HFFc6 (cell line): ENCODE measurements around the gene CIZ1. TPM values are rescaled to one million over a fixed set of nuclear protein-coding genes. Genes with fewer than 3 reads are reported as not detected.

Experiments used
- DNase-seq: peaks from one replicate; pipeline ENCODE4 v3.0.0-alpha.2; 2018
- H3K27ac Mint-ChIP-seq: 2 replicates; pipeline ENCODE4 v1.8.0; 2020; ENCODE audit warnings: mild to moderate bottlenecking, mixed read lengths
- H3K27me3 Mint-ChIP-seq: 2 replicates; pipeline ENCODE4 v1.8.0; 2021; ENCODE audit warnings: mild to moderate bottlenecking, moderate library complexity, mixed read lengths; ENCODE audit not compliant: insufficient read depth
- H3K36me3 Mint-ChIP-seq: 2 replicates; pipeline ENCODE4 v1.8.0; 2021; ENCODE audit warnings: low read depth, mixed read lengths
- H3K4me1 Mint-ChIP-seq: 2 replicates; pipeline ENCODE4 v1.8.0; 2020; ENCODE audit warnings: low read depth, mixed read lengths
- H3K4me3 Mint-ChIP-seq: 2 replicates; pipeline ENCODE4 v1.8.0; 2020; ENCODE audit warnings: mild to moderate bottlenecking, moderate library complexity, mixed read lengths
- H3K9me3 Mint-ChIP-seq: 2 replicates; pipeline ENCODE4 v1.8.0; 2020; ENCODE audit warnings: mild to moderate bottlenecking, mixed read lengths
- total RNA-seq, 6 experiments: library from RNA; stranded (reverse); fragmentation: NEBNext Ultra II Directional; extraction: Animal tissue kit (Norgen Biotek cat#: 25700); gene quantifications; 2 replicates in 1 of 6; 3 replicates in 5 of 6; pipeline ENCODE4 v1.2.3, GENCODE V29; 2021
- TF ChIP-seq, protein P1 (sequence below): fragments of 200-600 bp; sonication (generic); IDR thresholded peaks from 2 replicates; pipeline ENCODE4 v1.5.0; 2021; ENCODE audit warnings: antibody characterized with exemption, mild to moderate bottlenecking

Gene CIZ1
- total RNA-seq, 6 experiments from 2014 or later: 119 to 168 (median 148) TPM

- Mint-ChIP-seq H3K9me3 (no peaks in the 10 kb centered on the region), H3K27me3 (peaks cover 2% of the 10 kb centered on the region; the same call in 1 of the 2 replicates), H3K36me3 (peaks cover 10% of the 10 kb centered on the region; the same call in 1 of the 2 replicates), H3K4me3 (no peak overlapping the region), H3K4me1 (peaks cover 45% of the 10 kb centered on the region), H3K27ac (peak overlapping the region; percentile 94)
- DNase-seq: no peak
- TF ChIP-seq, protein P1, sequence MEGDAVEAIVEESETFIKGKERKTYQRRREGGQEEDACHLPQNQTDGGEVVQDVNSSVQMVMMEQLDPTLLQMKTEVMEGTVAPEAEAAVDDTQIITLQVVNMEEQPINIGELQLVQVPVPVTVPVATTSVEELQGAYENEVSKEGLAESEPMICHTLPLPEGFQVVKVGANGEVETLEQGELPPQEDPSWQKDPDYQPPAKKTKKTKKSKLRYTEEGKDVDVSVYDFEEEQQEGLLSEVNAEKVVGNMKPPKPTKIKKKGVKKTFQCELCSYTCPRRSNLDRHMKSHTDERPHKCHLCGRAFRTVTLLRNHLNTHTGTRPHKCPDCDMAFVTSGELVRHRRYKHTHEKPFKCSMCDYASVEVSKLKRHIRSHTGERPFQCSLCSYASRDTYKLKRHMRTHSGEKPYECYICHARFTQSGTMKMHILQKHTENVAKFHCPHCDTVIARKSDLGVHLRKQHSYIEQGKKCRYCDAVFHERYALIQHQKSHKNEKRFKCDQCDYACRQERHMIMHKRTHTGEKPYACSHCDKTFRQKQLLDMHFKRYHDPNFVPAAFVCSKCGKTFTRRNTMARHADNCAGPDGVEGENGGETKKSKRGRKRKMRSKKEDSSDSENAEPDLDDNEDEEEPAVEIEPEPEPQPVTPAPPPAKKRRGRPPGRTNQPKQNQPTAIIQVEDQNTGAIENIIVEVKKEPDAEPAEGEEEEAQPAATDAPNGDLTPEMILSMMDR: no peak
These were observed 23.5 kb upstream of the CIZ1 start for GRCh38 chr9:128214571-128215490.

DNA sequence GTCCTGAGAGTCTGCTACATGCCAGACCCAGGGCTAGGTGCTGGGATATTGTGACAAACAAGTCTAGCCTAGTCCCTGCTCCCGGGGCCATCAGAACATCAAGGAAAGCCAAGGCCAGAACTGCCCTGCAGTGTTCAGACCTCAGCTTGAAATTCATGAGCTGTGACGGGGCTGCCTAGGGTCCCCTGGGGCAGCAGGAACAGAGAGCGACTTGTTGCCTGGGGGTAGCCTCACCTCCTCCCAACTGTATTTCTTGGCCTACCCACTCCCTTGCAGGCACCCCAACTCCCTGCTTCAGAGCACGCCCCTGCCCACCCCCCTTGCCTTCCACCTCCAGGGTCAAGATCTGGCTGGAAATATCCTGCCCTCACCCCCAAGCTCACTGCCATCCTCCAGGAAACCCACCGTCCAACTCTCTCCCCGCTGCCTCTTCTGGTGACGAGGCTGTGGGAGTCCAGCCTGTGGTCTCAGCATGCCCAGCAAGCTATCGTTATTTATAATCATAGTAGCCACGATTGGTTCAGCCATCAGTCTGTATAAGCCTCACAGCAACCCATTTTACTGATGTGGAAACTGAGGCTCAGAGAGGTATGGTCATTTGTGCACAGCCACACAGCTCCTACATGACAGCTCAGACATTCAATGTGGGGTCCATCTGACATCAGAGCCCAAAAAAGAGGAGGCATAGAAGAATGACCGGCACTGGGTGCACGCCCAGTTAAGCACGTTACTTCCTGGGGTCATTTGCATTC, 22.6 kb upstream of the CIZ1 start:
- no peak for DNase-seq

DNA sequence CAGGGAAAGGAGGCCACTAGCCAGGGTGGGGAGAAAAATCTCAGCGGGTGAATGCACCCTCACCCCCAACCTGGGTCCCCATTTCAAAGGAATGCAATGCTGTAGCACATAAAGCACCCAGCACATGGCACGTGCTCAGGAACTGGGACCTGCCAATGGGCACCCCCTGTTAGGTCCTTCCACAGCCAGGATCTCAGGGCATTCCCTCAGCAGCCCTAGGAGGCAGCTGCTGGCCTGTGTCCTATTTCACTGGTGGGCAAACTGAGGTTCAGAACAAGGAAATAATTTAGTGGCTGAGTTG, 20.6 kb upstream of the CIZ1 start:
- TF ChIP-seq, protein P1: no peak
- Mint-ChIP-seq H3K27ac (peak overlapping the region; percentile 61; the same call in 1 of the 2 replicates), H3K4me1 (peaks cover 47% of the 10 kb centered on the region), H3K4me3 (no peak overlapping the region), H3K27me3 (0 out of 2 replicates have a peak, but pooled peaks cover 2% of the 10 kb centered on the region), H3K9me3 (no peaks in the 10 kb centered on the region), H3K36me3 (no peaks in the 10 kb centered on the region)
- no peak for DNase-seq

More for the DNA sequence above, 22.6 kb upstream of the CIZ1 start:
- Mint-ChIP-seq H3K9me3 (no peaks in the 10 kb centered on the region), H3K36me3 (peaks cover 9% of the 10 kb centered on the region; the same call in 1 of the 2 replicates), H3K27me3 (peaks cover 2% of the 10 kb centered on the region; the same call in 1 of the 2 replicates), H3K27ac (no peak overlapping the region; the same call in 1 of the 2 replicates), H3K4me1 (peaks cover 45% of the 10 kb centered on the region), H3K4me3 (no peak overlapping the region)
- TF ChIP-seq, protein P1: no peak

DNA sequence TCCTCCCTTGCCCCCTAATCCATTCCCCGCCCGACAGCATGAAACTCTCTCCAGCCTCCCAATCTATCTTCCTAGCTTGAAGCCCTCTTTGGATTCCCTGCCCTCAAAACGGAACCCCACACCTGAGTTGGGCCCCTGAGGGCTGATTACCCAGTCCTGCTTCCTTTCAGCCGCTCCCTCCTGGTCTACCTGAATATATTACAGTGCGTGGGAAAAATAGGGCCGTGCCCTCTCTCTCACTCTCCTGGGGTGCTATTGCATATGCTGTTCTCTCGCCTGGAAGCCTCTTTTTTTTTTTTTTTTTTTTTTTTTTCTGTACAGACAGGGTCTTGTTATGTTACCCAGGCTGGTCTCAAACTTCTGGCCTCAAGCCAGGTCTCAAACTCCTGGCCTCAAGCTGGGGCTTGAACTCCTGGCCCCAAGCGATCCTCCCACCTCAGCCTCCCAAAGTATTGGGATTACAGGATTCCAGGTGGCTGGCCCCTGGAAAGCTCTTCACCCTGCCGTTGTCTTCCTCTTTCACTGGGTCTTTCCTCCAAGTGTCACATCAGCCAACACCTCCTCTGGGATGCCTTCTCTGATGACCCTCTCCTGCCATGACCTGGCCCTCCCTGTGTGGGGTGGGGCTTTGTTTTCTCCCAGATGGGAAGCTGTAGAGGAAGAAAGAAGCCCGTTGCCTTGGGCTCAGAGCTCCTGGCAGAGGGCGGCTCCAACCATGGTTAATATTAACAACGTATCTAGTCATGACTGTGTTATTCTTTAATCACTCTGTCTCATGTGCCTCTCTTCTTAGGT, 20.0 kb upstream of the CIZ1 start:
- TF ChIP-seq, protein P1: no peak
- no peak for DNase-seq
- H3K36me3 Mint-ChIP-seq: no peaks in the 10 kb centered on the region
- H3K4me3 Mint-ChIP-seq: no peak overlapping the region; the same call in 1 of the 2 replicates
- H3K4me1 Mint-ChIP-seq: peaks cover 47% of the 10 kb centered on the region
- H3K27ac Mint-ChIP-seq: peak overlapping the region; percentile 61
- 0 out of 2 replicates have a peak, but pooled peaks cover 2% of the 10 kb centered on the region for H3K27me3 Mint-ChIP-seq
- no peaks in the 10 kb centered on the region for H3K9me3 Mint-ChIP-seq
